HCT116 (cell line): ENCODE data around the gene ZSWIM9. TPM values are rescaled to one million over a fixed set of nuclear protein-coding genes. Genes with fewer than 3 reads are reported as not detected.
"Not testable (repeated sequence)": the region's sequence is repeated elsewhere in the genome, so short reads cannot be mapped to it uniquely, and the experiment has no call there.

ENCODE experiments used
- ATAC-seq: fragments of 200-7000 bp; cut with Tn5 transposase; 2 replicates; pipeline ENCODE4 v1.9.1; 2020; ENCODE audit warnings: mild to moderate bottlenecking, moderate library complexity
- BruUV-seq: library from RNA; stranded (reverse); fragments of 400-500 nt; replicated peaks from 2 replicates; lab custom pipeline; 2021; lab: Mats Ljungman, UMichigan
- CTCF ChIA-PET: fragments of 300-600 bp; sonication (Branson Sonifier 250); formaldehyde crosslinking; loops from one replicate; lab custom pipeline; 2021; ENCODE audit warnings: antibody characterized with exemption; lab: Charles Lee
- POLR2A ChIA-PET: fragments of 300-600, 350-600 bp; sonication (Branson Sonifier 250); formaldehyde crosslinking; loops from one replicate; lab custom pipeline; 2021; ENCODE audit warnings: antibody characterized with exemption; lab: Charles Lee
- RAD21 ChIA-PET, 2 experiments: fragments of 300-600 bp; sonication (Branson Sonifier 250); formaldehyde crosslinking; loops; one replicate each; lab custom pipeline; 2023; ENCODE audit warnings: low total read pairs in 2 of 2; ENCODE audit not compliant: uncharacterized antibody in 2 of 2, unreplicated experiment in 2 of 2, low non-redundant PET in 1 of 2; lab: Charles Lee
- DNase-seq: peaks from one replicate; pipeline ENCODE4 v3.0.0-alpha.2; 2010; ENCODE audit warnings: low read depth, low spot score
- H2AFZ ChIP-seq: fragments of 200-600 bp; shearing (Covaris generic), sonication (generic); 2 replicates; pipeline ENCODE4 v1.6.1; 2017; ENCODE audit warnings: low read depth, mixed run types, mixed read lengths, antibody characterized with exemption, low read length; ENCODE audit not compliant: poor library complexity, severe bottlenecking
- H3K27ac ChIP-seq: 2 replicates; pipeline ENCODE4 v1.5.1; 2012; ENCODE audit warnings: low read depth, low read length
- H3K27me3 ChIP-seq: fragments of 200-600 bp; sonication (generic); 2 replicates; pipeline ENCODE4 v1.6.1; 2016; ENCODE audit warnings: mixed run types, low read length, mixed read lengths; ENCODE audit not compliant: insufficient read depth
- H3K36me3 ChIP-seq, 2 experiments: fragments of 200-500 bp in 1 of 2; fragments of 200-600 bp in 1 of 2; sonication (Bioruptor generic) in 1 of 2; sonication (generic) in 1 of 2; 2 replicates each; pipeline versions ENCODE4 v1.5.1 to v1.6.1; 2014 to 2016; ENCODE audit warnings: low read length in 2 of 2, inconsistent platforms in 1 of 2, mixed read lengths in 1 of 2, mixed run types in 1 of 2; ENCODE audit not compliant: insufficient read depth in 2 of 2, control insufficient read depth in 1 of 2
- H3K4me1 ChIP-seq, 2 experiments: fragments of 200-600 bp in 1 of 2; sonication (generic) in 1 of 2; 2 replicates each; pipeline versions ENCODE4 v1.5.1 to v1.6.1; 2012 to 2017; ENCODE audit warnings: low read length in 2 of 2, inconsistent platforms in 1 of 2, mild to moderate bottlenecking in 1 of 2, mixed read lengths in 1 of 2, mixed run types in 1 of 2, moderate library complexity in 1 of 2; ENCODE audit not compliant: insufficient read depth in 2 of 2, control insufficient read depth in 1 of 2
- H3K4me2 ChIP-seq: fragments of 200-600 bp; sonication (generic); 2 replicates; pipeline ENCODE4 v1.6.1; 2017; ENCODE audit warnings: mixed run types, low read length, mixed read lengths
- H3K4me3 ChIP-seq, 2 experiments: fragments of 200-600 bp in 1 of 2; sonication (generic) in 1 of 2; replicated peaks in 1 of 2; 2 replicates each; pipeline ENCODE4 v1.5.1; 2011 to 2016; ENCODE audit warnings: low read length in 2 of 2, control low read depth in 1 of 2, low read depth in 1 of 2, mild to moderate bottlenecking in 1 of 2, mixed read lengths in 1 of 2, mixed run types in 1 of 2
- H3K79me2 ChIP-seq: fragments of 200-600 bp; sonication (generic); 2 replicates; pipeline ENCODE4 v1.6.1; 2017; ENCODE audit warnings: mild to moderate bottlenecking, mixed run types, low read length, moderate library complexity, mixed read lengths; ENCODE audit not compliant: insufficient read depth
- H3K9ac ChIP-seq: fragments of 200-600 bp; sonication (generic); 2 replicates; pipeline ENCODE4 v1.6.1; 2016; ENCODE audit warnings: low read length, mixed read lengths
- H3K9me2 ChIP-seq: fragments of 200-600 bp; sonication (generic), shearing (Covaris generic); 2 replicates; pipeline ENCODE4 v1.6.1; 2017; ENCODE audit warnings: mixed run types, mild to moderate bottlenecking, moderate library complexity; ENCODE audit not compliant: insufficient read depth
- H3K9me3 ChIP-seq, 2 experiments: fragments of 200-500 bp in 1 of 2; fragments of 200-600 bp in 1 of 2; sonication (Bioruptor generic) in 1 of 2; sonication (generic) in 1 of 2; 2 replicates each; pipeline ENCODE4 v1.6.1; 2014 to 2017; ENCODE audit warnings: low read length in 2 of 2, mixed read lengths in 2 of 2, inconsistent platforms in 1 of 2, low read depth in 1 of 2, mild to moderate bottlenecking in 1 of 2, mixed run types in 1 of 2, moderate library complexity in 1 of 2; ENCODE audit not compliant: control insufficient read depth in 1 of 2, insufficient read depth in 1 of 2
- H4K20me1 ChIP-seq: fragments of 200-600 bp; sonication (generic), shearing (Covaris generic); 2 replicates; pipeline ENCODE4 v1.6.1; 2017; ENCODE audit warnings: mixed run types, mild to moderate bottlenecking, moderate library complexity; ENCODE audit not compliant: insufficient read depth
- EZH2phosphoT487 ChIP-seq: fragments of 200-600 bp; IDR thresholded peaks from 2 replicates; pipeline ENCODE4 v1.6.1; 2018; ENCODE audit warnings: antibody characterized with exemption, borderline replicate concordance
- FOSL1 ChIP-seq: IDR thresholded peaks from 2 replicates; pipeline ENCODE4 v1.6.1; 2012; ENCODE audit warnings: low read depth
- RAD21 ChIP-seq: IDR thresholded peaks from 2 replicates; pipeline ENCODE4 v1.6.1; 2012; ENCODE audit warnings: low read depth, mild to moderate bottlenecking
- SP1 ChIP-seq: IDR thresholded peaks from 2 replicates; pipeline ENCODE4 v1.6.1; 2012; ENCODE audit warnings: low read depth
- intact Hi-C: fragments of 100-400 bp; cut with micrococcal nuclease; formaldehyde crosslinking; loops from 2 replicates; pipeline ENCODE4 v1.10.0; 2022
- total RNA-seq: library from RNA; stranded (reverse); gene quantifications from one replicate; pipeline ENCODE4 v1.2.1, GENCODE V29; 2021; ENCODE audit not compliant: unreplicated experiment
- TF ChIP-seq, protein P1 (sequence below): IDR thresholded peaks from 2 replicates; pipeline ENCODE4 v1.6.1; 2011; ENCODE audit warnings: mild to moderate bottlenecking, low read length, moderate library complexity; ENCODE audit not compliant: insufficient replicate concordance; ENCODE audit errors: extremely low read depth
- TF ChIP-seq, protein P2 (sequence below), 3 experiments: fragments of 200-600 bp in 1 of 3; sonication (generic) in 1 of 3; IDR thresholded peaks in 2 of 3; conservative IDR thresholded peaks in 1 of 3; 2 replicates each; pipeline ENCODE4 v1.5.1; 2012 to 2017; ENCODE audit warnings: low read depth in 2 of 3, low read length in 2 of 3, antibody characterized with exemption in 1 of 3, borderline replicate concordance in 1 of 3, control low read depth in 1 of 3, mild to moderate bottlenecking in 1 of 3, mixed read lengths in 1 of 3, mixed run types in 1 of 3, moderate library complexity in 1 of 3; ENCODE audit not compliant: insufficient read depth in 1 of 3
- TF ChIP-seq, protein P3 (sequence below): IDR thresholded peaks from 2 replicates; pipeline ENCODE4 v1.6.1; 2012

The ZSWIM9 gene
- total RNA-seq, 1 experiment from 2014 or later = 10.2 TPM

DNA sequence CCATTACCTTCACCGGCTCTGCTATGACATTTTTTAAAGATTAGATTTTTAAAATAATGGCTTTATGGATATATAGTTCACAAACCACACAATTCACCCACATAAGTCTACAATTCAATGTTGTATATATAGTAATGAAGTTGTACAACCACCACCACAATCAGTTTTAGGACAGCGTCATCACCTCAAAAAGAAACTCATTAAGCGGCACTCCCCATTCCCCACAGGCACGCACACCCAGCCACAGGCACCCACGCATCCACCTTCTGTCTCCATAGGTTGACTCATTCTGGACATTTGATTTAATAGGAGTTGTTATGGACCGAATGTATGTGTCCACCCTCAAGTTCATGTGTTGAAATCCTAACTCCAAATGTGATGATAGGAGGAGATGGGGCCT, 71.3 kb downstream of the ZSWIM9 start:
- H3K4me1 ChIP-seq = peaks cover 11 to 13% of the 10 kb centered on the region in 2 experiments
- ATAC-seq, intact Hi-C loops, H3K79me2 ChIP-seq, POLR2A ChIA-PET, H3K9me3 ChIP-seq, H3K27me3 ChIP-seq, H3K36me3 ChIP-seq, H3K9me2 ChIP-seq, H3K4me2 ChIP-seq, H4K20me1 ChIP-seq, CTCF ChIA-PET, H3K27ac ChIP-seq, DNase-seq, H3K4me3 ChIP-seq, H3K9ac ChIP-seq, RAD21 ChIA-PET, H2AFZ ChIP-seq, BruUV-seq: not testable (repeated sequence)

DNA sequence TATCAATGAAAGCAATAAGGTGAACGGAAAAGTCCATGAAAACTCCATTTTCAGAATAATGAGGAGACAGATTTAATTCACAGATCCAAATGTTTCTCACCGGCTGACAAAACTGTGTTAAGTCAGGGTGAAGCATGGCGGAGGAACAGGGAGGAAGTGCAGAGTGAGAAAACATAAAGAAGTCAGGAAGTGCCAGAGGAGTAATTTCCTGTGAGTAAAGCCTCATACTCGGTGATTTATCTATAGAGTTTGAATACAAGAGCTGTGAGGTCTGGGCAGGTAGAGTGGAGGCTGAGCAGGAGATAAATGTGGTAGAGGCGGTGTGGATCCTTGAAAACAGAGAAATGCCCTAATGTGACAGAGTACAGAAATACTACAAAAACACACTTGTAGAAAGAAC, 73.8 kb downstream of the ZSWIM9 start:
- H3K9me3 ChIP-seq = no peaks in the 10 kb centered on the region
- H4K20me1 ChIP-seq = no peaks in the 10 kb centered on the region
- no peak overlapping the region for H3K9ac ChIP-seq
- H3K9me2 ChIP-seq = no peaks in the 10 kb centered on the region
- TF ChIP-seq, protein P1, sequence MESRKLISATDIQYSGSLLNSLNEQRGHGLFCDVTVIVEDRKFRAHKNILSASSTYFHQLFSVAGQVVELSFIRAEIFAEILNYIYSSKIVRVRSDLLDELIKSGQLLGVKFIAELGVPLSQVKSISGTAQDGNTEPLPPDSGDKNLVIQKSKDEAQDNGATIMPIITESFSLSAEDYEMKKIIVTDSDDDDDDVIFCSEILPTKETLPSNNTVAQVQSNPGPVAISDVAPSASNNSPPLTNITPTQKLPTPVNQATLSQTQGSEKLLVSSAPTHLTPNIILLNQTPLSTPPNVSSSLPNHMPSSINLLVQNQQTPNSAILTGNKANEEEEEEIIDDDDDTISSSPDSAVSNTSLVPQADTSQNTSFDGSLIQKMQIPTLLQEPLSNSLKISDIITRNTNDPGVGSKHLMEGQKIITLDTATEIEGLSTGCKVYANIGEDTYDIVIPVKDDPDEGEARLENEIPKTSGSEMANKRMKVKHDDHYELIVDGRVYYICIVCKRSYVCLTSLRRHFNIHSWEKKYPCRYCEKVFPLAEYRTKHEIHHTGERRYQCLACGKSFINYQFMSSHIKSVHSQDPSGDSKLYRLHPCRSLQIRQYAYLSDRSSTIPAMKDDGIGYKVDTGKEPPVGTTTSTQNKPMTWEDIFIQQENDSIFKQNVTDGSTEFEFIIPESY = no peak
- no peak for TF ChIP-seq FOSL1
- no peak for TF ChIP-seq EZH2phosphoT487
- TF ChIP-seq, protein P2, sequence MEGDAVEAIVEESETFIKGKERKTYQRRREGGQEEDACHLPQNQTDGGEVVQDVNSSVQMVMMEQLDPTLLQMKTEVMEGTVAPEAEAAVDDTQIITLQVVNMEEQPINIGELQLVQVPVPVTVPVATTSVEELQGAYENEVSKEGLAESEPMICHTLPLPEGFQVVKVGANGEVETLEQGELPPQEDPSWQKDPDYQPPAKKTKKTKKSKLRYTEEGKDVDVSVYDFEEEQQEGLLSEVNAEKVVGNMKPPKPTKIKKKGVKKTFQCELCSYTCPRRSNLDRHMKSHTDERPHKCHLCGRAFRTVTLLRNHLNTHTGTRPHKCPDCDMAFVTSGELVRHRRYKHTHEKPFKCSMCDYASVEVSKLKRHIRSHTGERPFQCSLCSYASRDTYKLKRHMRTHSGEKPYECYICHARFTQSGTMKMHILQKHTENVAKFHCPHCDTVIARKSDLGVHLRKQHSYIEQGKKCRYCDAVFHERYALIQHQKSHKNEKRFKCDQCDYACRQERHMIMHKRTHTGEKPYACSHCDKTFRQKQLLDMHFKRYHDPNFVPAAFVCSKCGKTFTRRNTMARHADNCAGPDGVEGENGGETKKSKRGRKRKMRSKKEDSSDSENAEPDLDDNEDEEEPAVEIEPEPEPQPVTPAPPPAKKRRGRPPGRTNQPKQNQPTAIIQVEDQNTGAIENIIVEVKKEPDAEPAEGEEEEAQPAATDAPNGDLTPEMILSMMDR (IDR thresholded peaks at IDR 0.05 in 2 of 3, conservative IDR thresholded peaks at IDR 0.05 in 1 of 3; ENCODE audit: borderline replicate concordance in 1 of 3, insufficient read depth in 1 of 3, low read depth in 2 of 3, low read length in 2 of 3) = no peak
- TF ChIP-seq, protein P3, sequence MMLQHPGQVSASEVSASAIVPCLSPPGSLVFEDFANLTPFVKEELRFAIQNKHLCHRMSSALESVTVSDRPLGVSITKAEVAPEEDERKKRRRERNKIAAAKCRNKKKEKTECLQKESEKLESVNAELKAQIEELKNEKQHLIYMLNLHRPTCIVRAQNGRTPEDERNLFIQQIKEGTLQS = no peak
- TF ChIP-seq SP1 = no peak
- no peak for TF ChIP-seq RAD21
- no peak overlapping the region for H3K4me2 ChIP-seq
- ATAC-seq (no peak), DNase-seq (no peak)
- H3K4me3 ChIP-seq = no peak overlapping the region
- H3K27me3 ChIP-seq = no peaks in the 10 kb centered on the region
- ChIA-PET RAD21 (no interaction called here), CTCF (no interaction called here), POLR2A (no interaction called here)
- peaks cover 10% of the 10 kb centered on the region in 2 experiments for H3K4me1 ChIP-seq
- no peak overlapping the region for H2AFZ ChIP-seq
- intact Hi-C loops = no loop called here
- H3K36me3 ChIP-seq = peaks cover 0 to 3% of the 10 kb centered on the region in 2 experiments; a peak in 1 of 4 replicates
- BruUV-seq = no TSS peak
- H3K79me2 ChIP-seq = no peaks in the 10 kb centered on the region
- no peak overlapping the region for H3K27ac ChIP-seq
